ENCODE results near the gene NKAPL. TPM values are rescaled to one million over a fixed set of nuclear protein-coding genes. Genes with fewer than 3 reads are reported as not detected.

Gene NKAPL
- total RNA-seq, 4 donors from 2014 or later: not detected

DNA sequence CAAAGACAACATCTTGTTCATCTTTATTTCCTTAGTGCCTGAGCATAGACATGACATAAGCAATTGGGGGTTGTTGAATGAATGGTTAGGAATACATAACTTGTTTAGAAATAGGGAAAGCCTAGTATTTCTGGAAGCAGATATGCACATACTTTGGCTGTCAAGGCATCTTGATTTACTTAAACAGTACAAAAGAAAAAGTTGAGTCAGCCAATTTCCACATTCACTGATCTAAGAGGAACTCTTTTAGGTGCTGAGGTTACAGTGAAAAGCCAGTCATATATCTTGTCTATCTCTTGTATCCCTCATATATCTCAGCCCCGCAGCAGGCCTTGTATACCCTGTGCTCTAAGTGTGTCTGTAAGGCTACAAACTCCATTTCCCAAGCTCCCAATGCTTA, 18.6 kb upstream of the NKAPL start:
- Histone ChIP-seq H3K36me3 (peaks cover 0 to 17% (median 0%) of the 10 kb centered on the region in 3 donors), H3K4me1 (no peaks in the 10 kb centered on the region), H3K27me3 (no peaks in the 10 kb centered on the region), H3K27ac (no peak overlapping the region), H3K4me3 (no peak overlapping the region), H3K9me3 (no peaks in the 10 kb centered on the region)
- DNase-seq: no peak
- TF ChIP-seq, protein P1, sequence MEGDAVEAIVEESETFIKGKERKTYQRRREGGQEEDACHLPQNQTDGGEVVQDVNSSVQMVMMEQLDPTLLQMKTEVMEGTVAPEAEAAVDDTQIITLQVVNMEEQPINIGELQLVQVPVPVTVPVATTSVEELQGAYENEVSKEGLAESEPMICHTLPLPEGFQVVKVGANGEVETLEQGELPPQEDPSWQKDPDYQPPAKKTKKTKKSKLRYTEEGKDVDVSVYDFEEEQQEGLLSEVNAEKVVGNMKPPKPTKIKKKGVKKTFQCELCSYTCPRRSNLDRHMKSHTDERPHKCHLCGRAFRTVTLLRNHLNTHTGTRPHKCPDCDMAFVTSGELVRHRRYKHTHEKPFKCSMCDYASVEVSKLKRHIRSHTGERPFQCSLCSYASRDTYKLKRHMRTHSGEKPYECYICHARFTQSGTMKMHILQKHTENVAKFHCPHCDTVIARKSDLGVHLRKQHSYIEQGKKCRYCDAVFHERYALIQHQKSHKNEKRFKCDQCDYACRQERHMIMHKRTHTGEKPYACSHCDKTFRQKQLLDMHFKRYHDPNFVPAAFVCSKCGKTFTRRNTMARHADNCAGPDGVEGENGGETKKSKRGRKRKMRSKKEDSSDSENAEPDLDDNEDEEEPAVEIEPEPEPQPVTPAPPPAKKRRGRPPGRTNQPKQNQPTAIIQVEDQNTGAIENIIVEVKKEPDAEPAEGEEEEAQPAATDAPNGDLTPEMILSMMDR (IDR thresholded peaks at IDR 0.05): no peak
- TF ChIP-seq POLR2A (IDR thresholded peaks at IDR 0.05): no peak

DNA sequence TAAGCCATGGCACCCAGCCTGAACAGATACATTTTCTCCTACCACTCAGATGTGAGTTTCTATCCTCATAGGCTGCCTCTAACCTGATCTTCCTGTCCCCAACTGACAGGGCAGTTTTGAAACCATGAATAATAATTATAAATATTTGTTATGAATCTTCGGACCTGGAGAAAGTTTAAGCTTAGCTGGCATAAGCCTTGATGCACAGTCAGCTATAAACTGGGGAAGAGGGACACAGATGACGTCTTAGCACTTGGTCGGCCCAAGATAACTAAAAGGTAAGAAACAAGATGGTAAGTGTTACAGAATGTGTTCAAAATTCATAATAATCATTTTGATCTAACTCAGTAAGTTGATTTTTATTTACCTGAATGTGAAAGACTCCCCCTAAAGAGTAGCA, 15.2 kb upstream of the NKAPL start:
- TF ChIP-seq, protein P1 (IDR thresholded peaks at IDR 0.05): no peak
- no peak for TF ChIP-seq POLR2A (IDR thresholded peaks at IDR 0.05)
- Histone ChIP-seq H3K9me3 (no peaks in the 10 kb centered on the region), H3K4me3 (no peak overlapping the region), H3K27me3 (no peaks in the 10 kb centered on the region), H3K4me1 (no peaks in the 10 kb centered on the region), H3K27ac (no peak overlapping the region), H3K36me3 (peaks cover 0 to 40% (median 0%) of the 10 kb centered on the region in 3 donors)
- no peak for DNase-seq

DNA sequence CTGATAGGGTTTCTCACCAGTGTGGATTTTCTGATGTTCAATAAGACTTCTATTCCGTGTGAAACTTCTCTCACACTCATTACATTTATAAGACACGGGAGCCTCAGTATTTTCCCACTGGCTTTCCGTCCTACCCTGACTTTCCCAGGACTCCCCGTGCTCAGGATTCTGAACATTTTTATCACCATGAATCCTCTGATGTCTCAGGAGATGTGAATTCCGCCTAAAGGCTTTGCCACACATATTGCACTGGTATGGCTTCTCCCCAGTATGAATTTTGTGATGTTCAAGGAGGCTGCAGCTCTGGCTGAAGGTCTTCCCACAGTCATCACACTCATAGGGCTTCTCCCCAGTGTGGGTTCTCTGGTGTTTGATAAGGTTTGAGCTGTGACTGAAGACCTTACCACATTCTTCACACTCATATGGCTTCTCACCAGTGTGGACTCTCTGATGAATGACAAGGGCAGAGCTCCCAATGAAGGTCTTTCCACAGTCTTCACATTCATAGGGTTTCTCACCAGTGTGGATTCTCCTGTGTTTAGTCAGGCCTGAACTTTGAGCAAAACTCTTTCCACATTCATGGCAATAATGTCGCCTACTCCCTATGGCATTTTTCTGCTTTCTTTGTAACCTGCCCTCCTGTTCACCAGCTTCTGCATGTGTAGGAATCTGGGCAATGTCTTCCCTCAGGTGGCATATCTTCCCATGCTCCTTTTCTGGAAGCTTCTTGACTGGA, 13.7 kb upstream of the NKAPL start:
- H3K4me1 ChIP-seq: peaks cover 0 to 2% (median 0%) of the 10 kb centered on the region in 4 donors
- H3K9me3 ChIP-seq: no peaks in the 10 kb centered on the region
- DNase-seq: no peak
- TF ChIP-seq, protein P1 (IDR thresholded peaks at IDR 0.05): no peak
- no peak for TF ChIP-seq POLR2A (IDR thresholded peaks at IDR 0.05)
- no peak overlapping the region for H3K27ac ChIP-seq
- H3K4me3 ChIP-seq: no peak overlapping the region
- H3K27me3 ChIP-seq: no peaks in the 10 kb centered on the region
- peaks cover 0 to 40% (median 0%) of the 10 kb centered on the region in 3 donors for H3K36me3 ChIP-seq

DNA sequence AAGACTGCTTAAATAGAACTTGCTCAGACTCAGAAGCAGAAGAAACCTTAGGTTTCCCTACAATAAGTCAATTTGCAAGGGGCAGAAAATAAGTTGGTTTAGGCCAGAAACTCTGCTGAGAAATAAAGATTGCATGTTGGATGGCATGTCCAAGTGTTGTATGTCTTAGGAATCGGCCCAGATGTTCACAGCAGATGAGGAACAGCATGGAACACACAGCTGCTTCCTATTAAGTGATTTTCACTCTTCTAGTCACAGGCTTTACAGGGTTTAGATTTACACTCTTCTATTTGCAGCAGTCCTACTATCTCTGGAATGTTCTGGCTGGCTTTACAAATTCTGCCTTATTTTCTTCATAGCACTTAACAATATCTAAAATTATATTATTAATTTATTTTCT, 10.2 kb upstream of the NKAPL start:
- Histone ChIP-seq H3K4me3 (no peak overlapping the region), H3K27me3 (no peaks in the 10 kb centered on the region), H3K36me3 (peaks cover 0 to 39% (median 0%) of the 10 kb centered on the region in 3 donors), H3K9me3 (no peaks in the 10 kb centered on the region), H3K4me1 (peaks cover 5 to 13% (median 10%) of the 10 kb centered on the region in 4 donors), H3K27ac (no peak overlapping the region)
- no peak for DNase-seq
- no peak for TF ChIP-seq POLR2A (IDR thresholded peaks at IDR 0.05)
- TF ChIP-seq, protein P1 (IDR thresholded peaks at IDR 0.05): no peak

DNA sequence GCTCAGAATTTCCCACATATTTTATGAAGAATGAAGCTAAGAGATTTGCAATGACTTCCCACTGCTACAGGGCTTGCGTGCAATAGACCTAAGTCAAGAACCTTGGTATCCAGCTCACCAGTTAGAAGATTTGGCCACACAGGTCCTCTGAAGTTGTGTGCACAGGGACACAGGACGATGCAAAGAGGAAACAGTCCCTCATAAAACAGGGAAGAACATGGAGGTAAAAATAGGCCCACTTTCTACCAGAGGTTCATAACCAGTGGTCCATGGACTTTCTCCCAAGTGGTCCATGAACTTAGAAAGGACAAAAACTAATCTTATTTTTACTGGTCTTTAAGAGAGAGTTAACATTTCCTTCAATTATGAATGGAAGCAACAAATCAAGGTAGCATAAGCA, 8.3 kb upstream of the NKAPL start:
- Histone ChIP-seq H3K9me3 (no peaks in the 10 kb centered on the region), H3K27ac (no peak overlapping the region), H3K4me3 (peak overlapping the region in 2 of 4 donors; percentile 69), H3K4me1 (peaks cover 5 to 13% (median 10%) of the 10 kb centered on the region in 4 donors), H3K27me3 (no peaks in the 10 kb centered on the region), H3K36me3 (peaks cover 0 to 20% (median 0%) of the 10 kb centered on the region in 3 donors)
- TF ChIP-seq POLR2A (IDR thresholded peaks at IDR 0.05): no peak
- TF ChIP-seq, protein P1 (IDR thresholded peaks at IDR 0.05): no peak
- no peak for DNase-seq
